Fibroblast of skin of left quadriceps (primary cell): ENCODE results near the gene C17orf107.
A peak's percentile ranks its signal among the peaks of the same experiment; 100 is the strongest.
"Not testable (repeated sequence)": the region's sequence is repeated elsewhere in the genome, so short reads cannot be mapped to it uniquely, and the experiment has no call there.

Experiments
- DNase-seq, 2 experiments: peaks; one replicate each; pipeline ENCODE4 v3.0.0-alpha.2; 2013; ENCODE audit warnings: low read depth in 2 of 2

Gene C17orf107

DNA sequence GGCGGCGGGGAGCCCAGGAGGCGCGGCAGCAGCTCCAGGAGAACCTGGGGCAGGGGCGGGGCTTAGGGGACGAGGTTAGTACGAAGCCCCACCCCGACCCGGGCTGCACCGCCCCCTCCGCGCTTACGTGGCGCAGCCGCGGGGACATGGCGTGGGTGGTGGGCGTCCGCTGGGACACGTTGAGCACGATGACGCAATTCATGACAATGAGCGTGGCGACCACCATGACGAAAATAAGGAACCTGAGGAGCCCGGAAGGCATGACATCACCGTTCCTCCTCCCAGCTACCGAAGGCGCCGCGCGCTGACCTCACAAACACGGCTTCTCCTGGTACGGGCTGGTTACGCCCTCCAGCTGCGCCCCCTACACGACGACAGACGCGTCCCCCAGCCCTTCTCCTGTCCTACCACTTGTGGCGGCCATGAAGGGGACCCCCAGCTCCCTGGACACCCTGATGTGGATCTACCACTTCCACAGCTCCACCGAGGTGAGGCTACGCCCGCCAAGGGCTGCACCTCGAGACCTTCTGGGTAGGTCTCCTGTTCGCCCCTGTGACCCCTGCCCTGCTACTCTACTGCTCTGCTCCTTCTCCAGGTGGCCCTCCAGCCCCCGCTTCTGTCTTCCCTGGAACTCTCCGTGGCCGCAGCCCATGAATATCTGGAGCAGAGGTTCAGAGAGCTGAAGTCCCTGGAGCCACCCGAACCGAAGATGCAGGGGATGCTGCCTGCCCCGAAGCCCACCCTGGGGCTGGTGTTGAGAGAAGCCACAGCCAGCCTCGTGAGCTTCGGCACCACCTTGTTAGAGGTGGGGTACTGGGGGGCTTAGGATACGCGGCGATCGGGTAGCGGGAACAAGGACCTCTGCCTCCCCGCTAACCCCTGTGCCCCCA lies at the start of gene C17orf107:
Gene C17orf107 (plus strand): TSS at position 196 of the 890 bp plus-strand sequence. CDS start 227 bp downstream, at position 423.
- DNase-seq, result peak; percentile 58 to 59

DNA sequence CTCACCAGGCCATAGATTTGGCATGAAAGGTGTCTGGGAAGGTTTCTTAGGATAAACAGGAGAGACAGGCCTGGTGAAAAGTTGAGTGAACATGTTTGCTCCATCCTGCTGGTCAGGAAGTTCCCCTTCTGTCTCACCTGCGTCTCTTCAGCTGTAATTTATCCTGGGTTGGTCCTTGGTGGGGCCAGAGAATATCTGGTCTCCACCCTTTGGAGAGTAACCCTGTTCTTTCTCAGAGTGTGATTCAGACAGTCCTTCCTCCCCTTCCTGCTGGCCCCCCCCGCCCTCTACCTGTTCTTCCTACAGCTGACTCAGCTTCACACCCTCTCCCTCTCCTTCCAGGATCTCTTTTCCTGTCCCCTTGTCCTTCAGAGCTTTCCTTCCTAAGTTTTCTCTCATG lies 49.1 kb upstream of the C17orf107 start:
- DNase-seq, result no peak

DNA sequence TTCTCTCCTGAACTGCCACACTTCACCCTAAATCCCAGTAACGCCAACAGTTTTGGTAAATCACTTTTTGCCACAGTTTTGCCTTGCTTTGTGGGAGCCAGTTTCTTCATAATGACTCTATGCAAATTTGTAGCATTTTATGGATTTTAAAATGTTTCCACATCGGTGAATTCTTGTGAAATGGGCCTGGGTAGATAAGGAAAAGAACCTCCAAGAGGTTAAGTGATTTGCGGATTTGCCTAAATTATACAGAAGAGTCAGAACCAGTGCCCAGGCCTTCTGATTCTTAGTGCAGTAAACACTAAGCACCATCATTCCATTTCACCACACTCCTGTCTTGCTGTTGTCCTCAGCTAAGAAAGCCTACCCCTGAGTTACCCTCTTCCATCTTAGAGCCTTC lies 48.3 kb upstream of the C17orf107 start:
- no peak for DNase-seq

DNA sequence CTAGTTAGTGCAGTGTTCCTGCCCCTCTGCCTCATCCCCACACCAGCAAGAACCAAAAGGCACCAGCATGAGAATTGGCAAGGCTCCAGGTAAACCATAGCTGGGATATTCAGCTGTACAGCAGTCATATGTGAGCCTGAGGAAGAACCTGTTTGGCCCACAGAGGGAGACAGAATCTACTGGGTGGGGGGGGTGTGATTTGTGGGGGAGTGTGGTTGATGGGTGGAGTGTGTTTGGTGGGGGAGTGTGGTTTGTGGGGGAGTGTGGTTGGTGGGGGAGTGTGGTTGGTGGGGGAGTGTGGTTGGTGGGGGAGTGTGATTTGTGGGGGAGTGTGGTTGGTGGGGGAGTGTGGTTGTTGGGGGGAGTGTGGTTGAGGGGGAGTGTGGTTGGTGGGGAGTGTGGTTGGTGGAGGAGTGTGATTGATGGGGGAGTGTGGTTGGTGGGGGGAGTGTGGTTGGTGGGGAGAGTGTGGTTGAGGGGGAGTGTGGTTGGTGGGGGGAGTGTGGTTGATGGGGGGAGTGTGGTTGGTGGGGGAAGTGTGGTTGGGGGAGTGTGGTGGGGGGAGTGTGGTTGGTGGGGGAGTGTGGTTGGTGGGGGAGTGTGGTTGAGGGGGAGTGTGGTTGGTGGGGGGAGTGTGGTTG lies 46.6 kb upstream of the C17orf107 start:
- peak in 1 of 2 experiments; percentile 45 for DNase-seq

DNA sequence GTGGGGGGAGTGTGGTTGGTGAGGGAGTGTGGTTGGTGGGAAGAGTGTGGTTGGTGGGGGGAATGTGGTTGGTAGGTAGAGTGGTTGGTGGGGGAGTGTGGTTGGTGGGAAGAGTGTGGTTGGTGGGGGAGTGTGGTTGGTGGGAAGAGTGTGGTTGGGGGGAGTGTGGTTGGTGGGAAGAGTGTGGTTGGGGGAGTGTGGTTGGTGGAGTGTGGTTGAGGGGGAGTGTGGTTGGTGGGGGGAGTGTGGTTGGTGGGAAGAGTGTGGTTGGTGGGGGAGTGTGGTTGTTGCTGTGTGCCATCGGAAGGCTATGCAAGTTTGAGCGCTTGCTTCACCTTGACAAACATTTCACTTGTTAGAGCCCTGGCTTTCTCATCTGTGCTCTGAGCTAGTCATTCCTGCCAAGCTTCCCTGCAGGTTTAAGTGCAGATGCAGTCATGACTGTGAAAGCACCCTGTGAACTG lies 46.1 kb upstream of the C17orf107 start:
- DNase-seq, result no peak

DNA sequence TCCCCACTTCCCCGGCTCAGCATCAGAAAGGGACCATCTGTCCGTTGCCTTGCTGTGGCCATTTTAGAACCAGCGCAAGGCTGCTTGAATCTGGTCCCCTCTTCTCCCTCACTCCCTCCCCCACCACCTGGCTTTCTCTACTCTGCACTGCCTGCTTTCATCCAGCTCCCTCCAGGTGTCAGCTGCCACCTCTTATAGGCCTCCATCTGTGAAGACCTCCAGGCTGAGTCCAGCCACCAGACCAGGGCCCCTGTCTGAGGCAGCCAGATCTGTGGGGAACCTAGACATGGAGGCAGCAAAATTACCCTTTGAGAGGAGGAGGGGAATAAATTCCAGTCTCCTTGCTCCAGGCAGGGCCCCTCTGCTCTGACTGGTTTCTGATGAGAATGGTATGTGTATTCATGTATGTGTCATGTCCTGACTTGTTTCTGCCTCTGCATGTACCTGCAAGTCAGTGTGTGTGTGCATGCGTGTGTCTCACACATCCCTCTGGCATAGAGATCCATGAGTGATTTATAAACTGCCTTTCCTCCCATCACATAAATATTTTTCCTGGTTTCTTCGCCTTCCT lies 45.1 kb upstream of the C17orf107 start:
- peak in 1 of 2 experiments; percentile 44 for DNase-seq

DNA sequence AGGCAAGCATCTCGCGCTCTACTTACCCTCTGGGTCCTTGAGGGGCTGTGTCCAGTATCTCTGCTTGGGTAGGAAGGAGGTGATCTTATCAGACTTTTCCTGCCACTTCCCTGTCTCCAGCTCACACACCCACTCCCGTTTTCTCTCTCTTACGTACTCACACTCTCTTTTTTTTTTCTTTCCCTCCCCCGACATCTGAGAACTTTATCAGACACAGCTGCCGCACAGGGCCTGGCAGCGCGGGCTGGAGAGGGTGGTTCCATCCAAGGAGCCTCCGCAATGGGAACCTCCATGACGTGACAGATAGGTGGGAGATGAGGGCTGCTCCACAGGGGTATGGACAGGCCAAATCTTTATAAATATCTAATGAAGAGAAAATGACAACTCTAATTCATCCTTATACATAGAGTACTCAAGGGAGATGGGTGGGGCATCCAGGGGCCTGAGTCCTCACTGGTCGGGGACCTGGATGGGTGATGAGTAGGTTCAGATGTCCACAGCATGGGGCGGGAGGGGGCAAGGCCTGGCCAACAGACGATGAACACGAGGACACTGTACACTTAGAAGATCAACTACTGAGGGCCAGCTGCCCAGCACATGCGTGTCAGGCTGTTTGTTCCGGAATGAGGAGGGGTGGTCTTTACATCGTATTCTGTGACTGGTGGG lies 42.9 kb upstream of the C17orf107 start:
- no peak for DNase-seq

DNA sequence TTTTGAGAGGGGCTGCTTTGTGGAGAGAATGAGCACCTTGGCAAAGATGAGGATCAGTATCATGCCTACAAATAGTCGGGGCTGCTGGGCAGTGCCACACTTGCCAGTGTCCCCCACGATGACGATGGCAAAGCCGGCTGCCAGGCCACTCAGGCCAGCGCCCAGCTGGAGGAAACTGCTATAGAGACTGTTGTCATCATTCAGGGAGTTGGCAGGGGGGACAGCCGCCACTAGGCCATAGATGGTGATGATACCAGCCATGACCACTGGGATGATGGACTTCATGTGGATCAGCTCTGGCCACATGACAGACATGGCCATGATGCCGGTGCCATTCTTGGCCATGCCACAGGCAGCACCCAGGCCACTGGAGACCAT lies 42.4 kb upstream of the C17orf107 start:
- no peak for DNase-seq

DNA sequence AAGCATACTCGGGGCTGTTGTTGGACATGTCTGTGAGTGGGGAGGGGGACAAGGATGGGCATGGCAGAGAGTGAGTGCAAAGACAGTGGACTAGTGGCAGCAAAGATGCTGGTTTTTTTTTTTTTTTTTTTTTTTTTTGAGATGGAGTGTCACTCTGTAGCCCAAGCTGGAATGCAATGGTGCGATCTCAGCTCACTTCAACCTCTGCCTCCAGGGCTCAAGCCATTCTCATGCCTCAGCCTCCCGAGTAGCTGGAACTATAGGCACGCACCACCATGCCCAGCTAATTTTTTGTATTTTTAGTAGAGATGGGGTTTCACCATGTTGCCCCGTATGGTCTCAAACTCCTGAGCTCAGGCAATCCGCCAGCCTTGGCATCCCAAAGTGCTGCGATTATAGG lies 42.0 kb upstream of the C17orf107 start:
- DNase-seq, result not testable (repeated sequence)

DNA sequence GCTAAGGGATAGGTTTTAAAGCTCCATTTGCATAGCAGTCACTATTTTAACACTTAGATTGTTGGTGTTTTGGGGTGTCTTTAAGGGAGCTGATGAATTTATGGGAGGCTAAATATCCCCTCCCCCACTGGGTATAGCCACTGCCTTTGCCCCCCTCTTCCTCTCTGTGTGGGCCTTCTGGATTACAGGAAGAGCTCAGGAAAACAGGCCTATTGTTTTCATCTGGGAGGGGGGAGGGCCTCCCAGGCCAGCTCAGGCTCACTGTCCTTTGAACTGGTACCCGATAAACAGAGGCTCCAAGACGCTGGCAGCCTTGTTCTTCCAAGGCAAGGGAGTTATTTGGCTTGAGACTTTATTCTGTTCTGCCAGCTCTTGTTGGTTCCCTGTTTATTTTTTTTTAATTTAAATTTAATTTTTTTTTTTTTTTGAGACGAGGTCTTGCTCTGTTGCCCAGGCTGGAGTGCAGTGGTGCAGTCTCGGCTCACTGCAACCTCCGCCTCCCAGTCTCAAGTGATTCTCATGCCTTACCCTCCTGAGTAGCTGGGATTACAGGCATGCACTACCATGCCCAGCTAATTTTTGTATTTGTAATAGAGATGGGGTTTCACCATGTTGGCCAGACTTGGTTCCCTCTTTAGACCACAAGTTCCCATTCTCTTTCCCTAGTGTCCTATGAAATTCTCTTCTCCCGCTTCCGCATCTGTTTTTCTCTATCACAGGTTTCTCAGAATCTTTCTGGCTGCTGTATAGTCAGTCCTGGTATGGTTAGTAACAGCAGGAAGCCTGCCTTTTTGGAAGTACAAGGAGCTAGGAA lies 41.1 kb upstream of the C17orf107 start:
- no peak for DNase-seq

DNA sequence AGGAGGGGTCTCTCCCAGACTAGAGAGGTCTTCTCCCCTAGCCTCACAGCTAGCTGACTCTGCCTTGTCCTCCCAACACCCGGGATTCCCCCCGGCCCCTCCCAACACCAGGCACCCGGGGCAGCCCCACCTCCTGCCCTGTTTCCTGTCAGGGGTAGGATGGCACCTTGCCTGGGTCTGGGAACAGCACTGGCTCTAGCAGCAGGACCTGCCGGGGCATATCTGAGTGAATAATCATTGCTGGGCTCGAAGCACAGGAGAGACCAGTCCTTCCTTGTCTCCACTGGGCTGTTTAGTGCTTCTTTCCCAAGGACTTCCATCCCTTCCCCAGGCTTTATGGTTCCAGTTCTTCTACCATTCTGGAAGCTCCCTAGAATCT lies 40.5 kb upstream of the C17orf107 start:
- no peak for DNase-seq

DNA sequence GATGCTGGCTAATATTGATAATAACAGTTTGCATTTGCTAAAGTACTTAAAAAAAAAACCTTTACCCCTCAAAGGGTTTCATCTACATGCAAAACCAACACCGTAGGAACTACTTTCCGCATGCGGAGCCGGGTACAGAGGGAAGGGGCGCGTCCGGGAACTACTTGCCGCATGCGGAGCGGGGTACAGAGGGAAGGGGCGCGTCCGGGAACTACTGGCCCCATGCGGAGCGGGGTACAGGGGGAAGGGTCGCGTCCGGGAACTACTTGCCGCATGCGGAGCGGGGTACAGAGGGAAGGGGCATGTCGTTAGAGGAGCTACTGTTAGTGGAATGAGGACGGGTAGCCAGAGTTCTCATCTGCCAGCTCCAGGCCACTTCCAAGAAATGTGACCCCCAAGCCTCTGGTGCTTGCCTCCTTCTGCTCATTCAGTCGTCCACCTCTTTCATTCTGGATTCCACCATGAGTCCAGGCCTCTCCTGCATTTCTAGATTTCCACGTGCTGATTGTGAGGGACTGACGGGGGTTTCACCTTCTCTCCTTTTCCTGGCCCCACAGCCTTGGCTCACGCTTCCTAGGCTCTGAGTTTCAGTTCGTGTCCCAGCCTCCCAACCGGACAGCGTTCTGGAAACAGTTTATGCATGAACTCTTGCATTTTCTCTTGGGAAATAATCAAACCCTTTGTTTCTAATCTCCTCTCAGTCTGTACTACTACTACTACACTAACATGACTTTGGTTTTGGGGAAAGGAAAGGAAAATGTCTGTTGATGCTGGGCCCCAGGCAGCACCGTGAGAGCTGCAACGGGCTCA lies 39.3 kb upstream of the C17orf107 start:
- no peak for DNase-seq

DNA sequence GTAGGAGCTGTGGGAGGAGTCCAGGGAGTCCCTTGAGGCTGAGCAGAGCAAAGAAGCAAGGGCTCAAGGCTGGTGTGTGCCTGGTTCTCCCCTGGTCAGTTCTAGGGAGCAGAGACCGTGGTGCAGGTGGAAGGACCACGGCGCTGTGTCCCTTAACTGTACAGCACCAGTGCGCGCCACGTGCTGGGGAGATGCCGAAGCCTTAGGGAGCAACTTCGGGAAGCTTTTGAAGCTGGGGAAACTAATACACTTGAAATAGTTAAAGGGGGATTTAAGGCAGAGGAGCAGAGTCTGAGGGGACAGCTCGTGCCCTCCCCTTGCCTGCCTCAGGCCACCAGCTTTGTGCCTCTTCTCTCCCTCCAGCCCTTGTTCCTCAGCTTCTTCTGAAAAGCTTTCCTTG lies 38.7 kb upstream of the C17orf107 start:
- no peak for DNase-seq

DNA sequence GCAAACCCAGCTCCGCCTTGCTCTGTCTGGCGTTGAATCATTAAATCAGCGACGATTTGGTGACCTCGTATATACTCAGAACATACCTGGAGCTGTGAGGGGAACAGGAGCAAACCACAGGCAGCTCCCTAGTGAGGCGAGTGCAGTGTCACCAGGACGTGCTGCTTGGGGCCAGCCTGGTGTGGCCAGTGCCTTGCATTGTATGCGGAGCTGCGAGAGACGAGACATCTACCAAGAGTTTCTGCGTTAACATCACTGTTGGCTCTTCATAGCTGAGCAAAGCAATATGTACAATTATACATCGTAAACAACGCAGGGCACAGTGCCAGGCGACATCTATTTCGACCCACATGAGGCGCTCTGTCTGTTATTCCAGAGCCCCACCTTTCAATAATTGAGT lies 38.3 kb upstream of the C17orf107 start:
- no peak for DNase-seq

DNA sequence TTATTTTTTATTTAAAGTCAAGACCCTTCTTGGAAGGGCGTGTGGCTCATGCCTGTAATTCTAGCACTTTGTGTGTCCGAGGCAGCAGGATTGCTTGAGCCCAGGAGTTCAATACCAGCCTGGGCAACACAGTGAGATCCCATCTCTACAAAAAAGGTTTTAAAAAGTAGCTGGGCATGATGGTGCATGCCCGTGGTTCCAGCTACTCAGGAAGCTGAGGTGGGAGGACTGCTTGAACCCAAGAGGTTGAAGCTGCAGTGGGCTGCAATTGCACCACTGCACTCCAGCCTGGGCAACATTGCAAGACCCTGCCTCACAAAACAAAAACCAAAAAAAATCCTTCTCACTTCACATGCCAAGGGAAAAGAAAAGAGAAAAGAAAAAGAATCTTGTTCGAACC lies 36.6 kb upstream of the C17orf107 start:
- DNase-seq, result no peak

DNA sequence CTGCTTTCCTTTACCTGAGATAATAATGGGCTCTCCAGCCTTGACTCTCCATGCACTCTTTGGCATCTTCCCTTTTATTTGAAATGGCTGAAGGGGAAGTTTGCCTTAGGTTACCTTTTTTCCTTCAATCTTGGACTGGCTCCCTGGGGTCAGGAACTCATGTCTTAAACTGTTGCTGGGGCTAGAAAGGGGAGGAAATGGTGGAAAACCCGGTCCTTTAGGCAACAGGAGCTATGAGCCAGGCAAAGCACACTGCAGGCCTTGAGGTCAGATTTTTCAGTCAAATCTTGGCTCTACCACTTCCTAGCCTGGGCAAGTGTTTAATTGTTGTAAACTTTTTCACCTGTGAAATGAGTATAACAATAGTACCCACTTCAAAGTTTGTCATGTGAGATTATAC lies 36.0 kb upstream of the C17orf107 start:
- DNase-seq, result no peak

DNA sequence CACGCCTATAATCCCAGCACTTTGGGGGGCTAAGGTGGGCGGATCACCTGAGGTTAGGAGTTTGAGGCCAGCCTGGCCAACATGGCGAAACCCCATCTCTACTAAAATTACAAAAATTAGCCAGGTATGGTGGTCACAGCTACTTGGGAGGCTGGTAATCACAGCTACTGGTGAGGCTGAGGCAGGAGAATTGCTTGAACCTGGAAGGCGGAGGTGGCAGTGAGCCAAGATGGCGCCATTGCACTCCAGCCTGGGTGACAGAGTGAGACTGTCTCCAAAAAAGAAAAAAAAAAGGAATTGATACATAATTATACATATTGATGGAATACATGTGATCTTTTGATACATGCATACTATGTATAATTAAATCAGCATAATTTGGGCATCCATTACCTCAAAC lies 31.8 kb upstream of the C17orf107 start:
- DNase-seq, result not testable (repeated sequence)

DNA sequence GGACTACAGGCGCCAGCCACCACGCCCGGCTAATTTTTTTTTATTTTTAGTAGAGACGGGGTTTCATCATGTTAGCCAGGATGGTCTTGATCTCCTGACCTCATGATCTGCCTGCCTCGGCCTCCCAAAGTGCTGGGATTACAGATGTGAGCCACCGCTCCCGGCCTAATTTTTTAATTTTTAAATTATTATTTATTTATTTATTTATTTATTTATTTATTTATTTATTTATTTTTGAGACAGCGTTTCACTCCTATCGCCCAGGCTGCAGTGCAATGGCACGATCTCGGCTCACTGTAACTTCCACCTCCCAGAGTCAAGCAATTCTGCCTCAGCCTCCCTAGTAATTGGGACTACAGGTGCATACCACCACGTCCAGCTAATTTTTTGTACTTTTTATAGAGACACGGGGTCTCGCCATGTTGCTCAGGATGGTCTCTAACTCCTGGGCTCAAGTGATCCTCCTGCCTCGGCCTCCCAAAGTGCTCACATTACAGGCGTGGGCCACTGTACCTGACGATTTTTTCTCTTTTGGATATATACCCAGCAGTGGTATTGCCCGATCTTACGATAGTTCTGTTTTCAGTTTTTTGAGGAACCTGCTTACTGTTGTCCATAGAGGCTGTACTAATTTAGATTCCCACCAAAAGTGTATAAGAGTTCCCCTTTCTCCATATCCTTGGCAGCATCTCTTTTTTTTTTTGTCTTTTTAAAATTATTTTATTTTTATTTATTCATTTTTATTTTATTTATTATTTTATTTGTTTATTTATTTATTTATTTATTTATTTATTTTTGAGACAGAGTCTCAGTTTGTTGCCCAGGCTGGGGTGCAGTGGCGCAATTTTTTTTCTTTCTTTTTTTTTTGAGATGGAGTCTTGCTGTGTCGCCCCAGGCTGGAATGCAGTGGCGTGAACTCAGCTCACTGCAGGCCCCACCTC lies 30.0 kb upstream of the C17orf107 start:
- not testable (repeated sequence) for DNase-seq

DNA sequence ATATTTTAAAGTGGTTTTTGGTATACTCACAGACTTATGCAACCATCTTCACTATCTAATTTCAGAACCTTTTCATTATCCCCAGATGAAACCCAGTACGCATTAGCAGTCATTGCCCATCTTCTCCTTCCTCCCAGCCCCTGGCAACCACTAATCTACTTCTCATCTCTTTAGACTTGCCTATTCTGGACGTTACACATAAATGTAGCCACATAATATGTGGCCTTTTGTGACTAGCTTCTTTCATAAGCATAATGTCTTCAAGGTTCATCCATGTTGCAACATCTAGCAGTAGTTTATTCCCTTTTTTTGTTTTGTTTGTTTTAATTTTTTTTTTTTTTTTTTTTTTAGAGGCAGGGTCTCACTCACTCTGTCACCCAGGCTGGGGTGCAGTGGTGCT lies 28.5 kb upstream of the C17orf107 start:
- DNase-seq, result no peak
